Endodermal cell (in vitro differentiated cells): ENCODE results near the gene POLE. TPM values are rescaled to one million over a fixed set of nuclear protein-coding genes. Genes with fewer than 3 reads are reported as not detected.

ENCODE experiments used
- DNase-seq: peaks from one replicate; pipeline ENCODE4 v3.0.0-alpha.2; 2017
- H3K27ac ChIP-seq: 2 replicates; pipeline ENCODE4 v1.5.1; 2013; ENCODE audit warnings: mild to moderate bottlenecking, low read depth, low read length, moderate library complexity
- H3K27me3 ChIP-seq: 2 replicates; pipeline ENCODE4 v1.6.1; 2013; ENCODE audit warnings: mild to moderate bottlenecking, low read length, moderate library complexity; ENCODE audit not compliant: insufficient read depth, control insufficient read depth, poor library complexity, severe bottlenecking
- H3K36me3 ChIP-seq: 2 replicates; pipeline ENCODE4 v1.7.0; 2013; ENCODE audit warnings: mild to moderate bottlenecking, low read length, moderate library complexity; ENCODE audit not compliant: control insufficient read depth, insufficient read depth
- H3K4me1 ChIP-seq: one replicate; pipeline ENCODE4 v1.7.0; 2013; ENCODE audit warnings: low read length; ENCODE audit not compliant: control insufficient read depth, insufficient read depth
- H3K4me3 ChIP-seq: 2 replicates; pipeline ENCODE4 v1.5.1; 2013; ENCODE audit warnings: mild to moderate bottlenecking, low read length, moderate library complexity
- H3K9ac ChIP-seq: 2 replicates; pipeline ENCODE4 v1.6.1; 2013; ENCODE audit warnings: mild to moderate bottlenecking, low read length, moderate library complexity; ENCODE audit not compliant: poor library complexity, severe bottlenecking; ENCODE audit errors: extremely low read depth
- H3K9me3 ChIP-seq: 2 replicates; pipeline ENCODE4 v1.6.1; 2013; ENCODE audit warnings: mild to moderate bottlenecking, low read length, moderate library complexity; ENCODE audit not compliant: control insufficient read depth
- H3K27ac Mint-ChIP-seq: 2 replicates; pipeline ENCODE4 v1.8.0; 2020; ENCODE audit warnings: mixed read lengths
- H3K27me3 Mint-ChIP-seq: 2 replicates; pipeline ENCODE4 v1.8.0; 2021; ENCODE audit warnings: mild to moderate bottlenecking, mixed read lengths; ENCODE audit not compliant: insufficient read depth
- H3K36me3 Mint-ChIP-seq: 2 replicates; pipeline ENCODE4 v1.8.0; 2020; ENCODE audit warnings: low read depth, mixed read lengths
- H3K4me1 Mint-ChIP-seq: 2 replicates; pipeline ENCODE4 v1.8.0; 2020; ENCODE audit warnings: mixed read lengths
- H3K4me3 Mint-ChIP-seq: 2 replicates; pipeline ENCODE4 v1.8.0; 2020; ENCODE audit warnings: mild to moderate bottlenecking, moderate library complexity, mixed read lengths
- H3K9me3 Mint-ChIP-seq: 2 replicates; pipeline ENCODE4 v1.8.0; 2020; ENCODE audit warnings: mild to moderate bottlenecking, mixed read lengths
- WGBS, 2 experiments: methylation state at CpG; one replicate each; pipeline versions ENCODE4 v1.1.5 to v1.1.7; 2013; ENCODE audit warnings: missing lambda C conversion rate in 2 of 2, mixed read lengths in 1 of 2; ENCODE audit not compliant: insufficient coverage in 1 of 2, insufficient read length in 1 of 2; 5-methylcytosine and 5-hydroxymethylcytosine counted together
- microRNA-seq: library from miRNA; unstranded; fragments of <30 nt; microRNA quantifications from one replicate; pipeline ENCODE4 v1.2.0, GENCODE V29; 2020; ENCODE audit warnings: borderline microRNAs expressed
- total RNA-seq, 2 donors: library from RNA; stranded (reverse); fragmentation: NEBNext Ultra II Directional in 1 of 2; extraction: Animal tissue kit (Norgen Biotek cat#: 25700) in 1 of 2; gene quantifications; 2 replicates in 1 of 2; 3 replicates in 1 of 2; pipeline ENCODE4 v1.2.1, GENCODE V29; 2021
- TF ChIP-seq, protein P1 (sequence below): fragments of 200-600 bp; sonication (generic); conservative IDR thresholded peaks from 2 replicates; pipeline ENCODE4 v1.5.0; 2021; ENCODE audit warnings: antibody characterized with exemption, mild to moderate bottlenecking

The POLE gene
- total RNA-seq, 2 donors from 2014 or later: 165 to 212 TPM

DNA sequence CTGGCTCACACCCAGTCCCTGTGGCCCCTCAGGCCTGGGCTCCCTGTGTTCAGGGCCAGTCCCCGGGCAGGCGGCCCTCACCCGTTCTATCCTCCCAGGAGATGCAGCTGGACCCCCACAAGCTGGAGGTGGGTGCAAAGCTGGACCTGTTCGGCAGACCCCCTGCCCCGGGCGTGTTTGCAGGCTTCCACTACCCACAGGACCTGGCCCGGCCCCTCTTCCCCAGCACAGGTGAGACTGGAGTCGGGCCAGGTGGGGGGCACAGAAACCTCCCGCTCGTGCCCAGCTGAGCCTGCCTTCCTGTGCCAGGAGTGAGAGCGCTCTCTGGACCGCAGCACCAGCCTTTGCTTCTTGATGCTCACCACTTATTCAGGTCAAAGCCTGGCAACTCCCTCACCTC lies 110.4 kb downstream of the POLE start:
- Histone ChIP-seq H3K36me3 (peaks cover 17% of the 10 kb centered on the region), H3K27ac (no peak overlapping the region), H3K4me3 (no peak overlapping the region), H3K9ac (no peak overlapping the region), H3K9me3 (no peaks in the 10 kb centered on the region), H3K4me1 (no peaks in the 10 kb centered on the region), H3K27me3 (peaks cover 11% of the 10 kb centered on the region)
- Mint-ChIP-seq H3K27me3 (peaks cover 10% of the 10 kb centered on the region), H3K36me3 (peaks cover 53% of the 10 kb centered on the region), H3K27ac (no peak overlapping the region), H3K9me3 (no peaks in the 10 kb centered on the region), H3K4me3 (no peak overlapping the region), H3K4me1 (no peaks in the 10 kb centered on the region)
- DNase-seq: no peak
- 95 to 100% methylated on average over 4 to 12 of the region's 12 CpGs for WGBS, 2 experiments
- TF ChIP-seq, protein P1, sequence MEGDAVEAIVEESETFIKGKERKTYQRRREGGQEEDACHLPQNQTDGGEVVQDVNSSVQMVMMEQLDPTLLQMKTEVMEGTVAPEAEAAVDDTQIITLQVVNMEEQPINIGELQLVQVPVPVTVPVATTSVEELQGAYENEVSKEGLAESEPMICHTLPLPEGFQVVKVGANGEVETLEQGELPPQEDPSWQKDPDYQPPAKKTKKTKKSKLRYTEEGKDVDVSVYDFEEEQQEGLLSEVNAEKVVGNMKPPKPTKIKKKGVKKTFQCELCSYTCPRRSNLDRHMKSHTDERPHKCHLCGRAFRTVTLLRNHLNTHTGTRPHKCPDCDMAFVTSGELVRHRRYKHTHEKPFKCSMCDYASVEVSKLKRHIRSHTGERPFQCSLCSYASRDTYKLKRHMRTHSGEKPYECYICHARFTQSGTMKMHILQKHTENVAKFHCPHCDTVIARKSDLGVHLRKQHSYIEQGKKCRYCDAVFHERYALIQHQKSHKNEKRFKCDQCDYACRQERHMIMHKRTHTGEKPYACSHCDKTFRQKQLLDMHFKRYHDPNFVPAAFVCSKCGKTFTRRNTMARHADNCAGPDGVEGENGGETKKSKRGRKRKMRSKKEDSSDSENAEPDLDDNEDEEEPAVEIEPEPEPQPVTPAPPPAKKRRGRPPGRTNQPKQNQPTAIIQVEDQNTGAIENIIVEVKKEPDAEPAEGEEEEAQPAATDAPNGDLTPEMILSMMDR: no peak

DNA sequence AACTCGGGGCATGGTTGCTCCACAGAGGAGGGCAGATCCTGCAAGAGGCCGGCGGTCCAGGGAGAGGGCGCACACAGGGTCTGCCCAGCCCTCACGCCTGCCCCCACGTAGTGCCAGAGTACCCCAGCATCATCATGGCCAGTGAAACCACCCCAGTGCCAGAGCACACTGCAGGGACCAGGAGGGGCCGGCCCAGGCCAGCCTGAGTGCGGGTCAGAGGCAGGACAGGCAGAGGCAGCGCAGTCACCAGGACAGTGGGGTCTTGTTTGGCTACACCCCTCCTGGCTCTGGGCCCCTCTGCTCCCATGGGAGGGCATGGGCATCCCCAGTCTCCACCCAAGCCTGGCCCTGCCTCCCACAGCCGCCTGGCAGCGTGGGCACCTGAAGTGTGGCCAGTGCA lies 111.5 kb downstream of the POLE start:
- Mint-ChIP-seq H3K27ac (no peak overlapping the region), H3K36me3 (peaks cover 50% of the 10 kb centered on the region), H3K4me1 (no peaks in the 10 kb centered on the region), H3K4me3 (no peak overlapping the region), H3K9me3 (no peaks in the 10 kb centered on the region), H3K27me3 (peaks cover 2% of the 10 kb centered on the region)
- H3K4me3 ChIP-seq: no peak overlapping the region
- no peak overlapping the region for H3K27ac ChIP-seq
- H3K9me3 ChIP-seq: no peaks in the 10 kb centered on the region
- WGBS, 2 experiments: 97 to 100% methylated on average over 10 to 11 of the region's 11 CpGs
- H3K27me3 ChIP-seq: peaks cover under 1% of the 10 kb centered on the region
- no peaks in the 10 kb centered on the region for H3K4me1 ChIP-seq
- no peak for DNase-seq
- peaks cover 17% of the 10 kb centered on the region for H3K36me3 ChIP-seq
- no peak overlapping the region for H3K9ac ChIP-seq
- TF ChIP-seq, protein P1: no peak

DNA sequence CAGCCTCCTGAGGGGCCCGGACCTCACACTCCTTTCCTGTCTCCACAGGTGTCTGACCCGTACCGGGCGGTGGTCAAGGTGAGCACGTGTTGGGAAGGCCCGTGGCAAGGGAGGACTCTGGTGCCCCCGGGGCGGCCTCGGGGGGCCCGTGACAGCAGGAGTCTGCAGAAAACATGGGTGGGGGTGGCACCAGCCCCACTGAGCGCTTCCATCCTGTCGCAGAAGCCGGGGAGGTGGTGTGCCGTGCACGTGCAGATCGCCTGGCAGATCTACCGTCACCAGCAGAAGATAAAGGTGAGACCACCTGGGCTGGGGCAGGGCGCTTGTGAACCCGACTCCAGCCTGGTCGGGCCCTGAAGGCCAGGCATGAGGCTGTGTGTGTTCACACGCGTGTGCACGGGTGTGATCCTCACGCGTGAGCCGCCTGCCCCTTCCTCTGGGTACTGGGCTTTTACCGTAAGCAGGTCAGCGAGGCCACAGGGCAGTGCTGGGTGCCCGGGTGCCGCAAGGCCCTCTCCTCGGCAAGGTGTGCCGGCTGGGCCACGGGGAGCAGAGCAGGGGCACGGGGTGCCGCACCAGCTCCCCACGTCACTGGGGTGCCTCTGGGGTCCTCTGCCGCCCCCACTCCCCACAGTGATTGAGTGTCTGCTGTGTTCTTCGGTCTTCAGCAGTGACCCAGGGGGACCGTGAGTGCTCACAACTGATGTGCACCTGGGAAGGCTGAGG lies 112.7 kb downstream of the POLE start:
- Histone ChIP-seq H3K9ac (no peak overlapping the region), H3K36me3 (peaks cover 17% of the 10 kb centered on the region), H3K27me3 (no peaks in the 10 kb centered on the region), H3K4me1 (no peaks in the 10 kb centered on the region), H3K4me3 (no peak overlapping the region), H3K27ac (no peak overlapping the region), H3K9me3 (no peaks in the 10 kb centered on the region)
- Mint-ChIP-seq H3K4me1 (no peaks in the 10 kb centered on the region), H3K27me3 (no peaks in the 10 kb centered on the region), H3K27ac (no peak overlapping the region), H3K4me3 (no peak overlapping the region), H3K9me3 (no peaks in the 10 kb centered on the region), H3K36me3 (peaks cover 41% of the 10 kb centered on the region)
- whole genome bisulfite sequencing, 2 experiments: 95 to 96% methylated on average over 20 to 39 of the region's 39 CpGs
- TF ChIP-seq, protein P1: no peak
- DNase-seq: no peak

Small RNA genes lying within 50 kb of the gene (microRNA-seq; reads per million reads assigned to microRNA genes)
- not detected for gene MIR6763

Other genes with a start within 250 kb of the POLE start
- gene FBRSL1, start 197.2 kb downstream of the POLE start, total RNA-seq: 10 to 100 TPM; 74.9 to 92.3 TPM
- not detected for gene LRCOL1, start 76.8 kb downstream of the POLE start, total RNA-seq
- gene P2RX2, start 68.6 kb downstream of the POLE start, total RNA-seq: 1 to 10 TPM in 1 of 2 donors, under 1 TPM in 1; 0.97 to 2.8 TPM
- 10 to 100 TPM; 26.7 to 27.0 TPM for gene PXMP2, start 245 bp upstream of the POLE start, total RNA-seq
- gene PGAM5, start 23.5 kb upstream of the POLE start, total RNA-seq: 10 to 100 TPM; 60.2 to 64.3 TPM
- 10 to 100 TPM; 87.8 to 88.5 TPM for gene ANKLE2, start 74.5 kb upstream of the POLE start, total RNA-seq
- gene GOLGA3, start 141.5 kb upstream of the POLE start, total RNA-seq: 10 to 100 TPM; 38.2 to 43.5 TPM
- 10 to 100 TPM; 57.0 to 80.4 TPM for gene CHFR, start 200.3 kb upstream of the POLE start, total RNA-seq